H1 (cell line): ENCODE measurements around the gene TNS3. TPM values are rescaled to one million over a fixed set of nuclear protein-coding genes. Genes with fewer than 3 reads are reported as not detected.

Experiments
- CTCF ChIA-PET: fragments of 300-600 bp; sonication (Branson Sonifier 250); formaldehyde crosslinking; loops from one replicate; lab custom pipeline; 2021; ENCODE audit not compliant: partially characterized antibody; lab: Charles Lee
- POLR2A ChIA-PET: fragments of 300-600 bp; sonication (Branson Sonifier 250); formaldehyde crosslinking; loops from one replicate; lab custom pipeline; 2021; ENCODE audit warnings: inconsistent platforms; ENCODE audit not compliant: partially characterized antibody; lab: Charles Lee
- DNase-seq, 2 experiments: peaks; one replicate each; pipeline versions ENCODE4 v3.0.0 to v3.0.0-alpha.2; 2010 to 2022; ENCODE audit warnings: low spot score in 2 of 2, low read depth in 1 of 2, mixed read lengths in 1 of 2
- FAIRE-seq: peaks from 2 replicates; lab custom pipeline; 2011; peaks lifted over from hg19 to GRCh38; lab: Jason Lieb, UNC
- H2AFZ ChIP-seq: 2 replicates; pipeline ENCODE4 v1.8.1; 2012; ENCODE audit warnings: low read length, inconsistent platforms
- H2AK5ac ChIP-seq: 2 replicates; pipeline ENCODE4 v1.6.1; 2013; ENCODE audit warnings: low read depth, low read length
- H2BK120ac ChIP-seq: replicated peaks from 2 replicates; pipeline ENCODE3; 2013; ENCODE audit warnings: low read depth, low read length, inconsistent platforms
- H2BK12ac ChIP-seq: 2 replicates; pipeline ENCODE4 v1.6.1; 2013; ENCODE audit warnings: low read depth, low read length
- H2BK15ac ChIP-seq: 2 replicates; pipeline ENCODE4 v1.6.1; 2013; ENCODE audit warnings: low read length
- H2BK20ac ChIP-seq: 2 replicates; pipeline ENCODE4 v1.6.1; 2013; ENCODE audit warnings: low read length
- H2BK5ac ChIP-seq: 2 replicates; pipeline ENCODE4 v1.6.1; 2013; ENCODE audit warnings: low read depth, low read length
- H3K14ac ChIP-seq: 2 replicates; pipeline ENCODE4 v1.6.1; 2013; ENCODE audit warnings: inconsistent platforms; ENCODE audit not compliant: insufficient read length
- H3K18ac ChIP-seq: 2 replicates; pipeline ENCODE4 v1.6.1; 2013; ENCODE audit warnings: low read length; ENCODE audit errors: extremely low read depth
- H3K23ac ChIP-seq: 2 replicates; pipeline ENCODE4 v1.6.1; 2013; ENCODE audit warnings: inconsistent platforms; ENCODE audit not compliant: insufficient read length
- H3K23me2 ChIP-seq: 2 replicates; pipeline ENCODE4 v1.6.1; 2013; ENCODE audit warnings: low read depth, low read length
- H3K27ac ChIP-seq: 2 replicates; pipeline ENCODE4 v1.6.1; 2011; ENCODE audit warnings: low read depth, low read length, inconsistent platforms
- H3K27me3 ChIP-seq, 4 experiments: replicated peaks in 1 of 4; 1 replicate in 1 of 4; 2 replicates in 3 of 4; pipeline versions ENCODE4 v1.6.1 to v1.8.1; 2011 to 2013; ENCODE audit warnings: low read length in 3 of 4, mild to moderate bottlenecking in 3 of 4, inconsistent platforms in 2 of 4, mixed read lengths in 2 of 4, moderate library complexity in 1 of 4; ENCODE audit not compliant: control insufficient read depth in 3 of 4, insufficient read depth in 3 of 4; ENCODE audit errors: extremely low read depth in 1 of 4
- H3K36me3 ChIP-seq, 4 experiments: 2 replicates each; pipeline versions ENCODE4 v1.6.1 to v1.8.1; 2011 to 2013; ENCODE audit warnings: mild to moderate bottlenecking in 4 of 4, low read length in 3 of 4, moderate library complexity in 2 of 4, control low read depth in 1 of 4, inconsistent platforms in 1 of 4; ENCODE audit not compliant: insufficient read depth in 4 of 4, control insufficient read depth in 2 of 4
- H3K4ac ChIP-seq: replicated peaks from 2 replicates; pipeline ENCODE3; 2013; ENCODE audit warnings: low read length, low read depth, mixed read lengths, inconsistent platforms; ENCODE audit not compliant: insufficient read length
- H3K4me1 ChIP-seq, 4 experiments: replicated peaks in 1 of 4; 1 replicate in 1 of 4; 2 replicates in 3 of 4; pipeline versions ENCODE4 v1.6.1 to v1.8.1; 2011 to 2013; ENCODE audit warnings: low read length in 3 of 4, inconsistent platforms in 2 of 4, mixed read lengths in 1 of 4; ENCODE audit not compliant: insufficient read depth in 4 of 4, control insufficient read depth in 3 of 4
- H3K4me2 ChIP-seq, 2 experiments: 2 replicates each; pipeline versions ENCODE4 v1.6.1 to v1.8.1; 2011 to 2013; ENCODE audit warnings: low read depth in 2 of 2, low read length in 2 of 2, control low read depth in 1 of 2, inconsistent platforms in 1 of 2, mild to moderate bottlenecking in 1 of 2; ENCODE audit not compliant: insufficient read depth in 1 of 2
- H3K4me3 ChIP-seq, 4 experiments: fragments of 200-600, 300-600 bp in 1 of 4; sonication (generic), shearing (Covaris generic), sonication (Bioruptor Twin) in 1 of 4; 2 replicates each; pipeline versions ENCODE4 v1.5.1 to v1.8.1; 2011 to 2016; ENCODE audit warnings: low read length in 4 of 4, low read depth in 3 of 4, control low read depth in 2 of 4, inconsistent platforms in 2 of 4, mild to moderate bottlenecking in 2 of 4, mixed read lengths in 1 of 4, moderate library complexity in 1 of 4; ENCODE audit not compliant: insufficient read depth in 2 of 4; ENCODE audit errors: extremely low read depth in 1 of 4
- H3K56ac ChIP-seq: replicated peaks from 2 replicates; pipeline ENCODE3; 2013; ENCODE audit warnings: low read depth, mild to moderate bottlenecking, mixed read lengths, low read length, inconsistent platforms; ENCODE audit not compliant: insufficient read length
- H3K79me1 ChIP-seq: 2 replicates; pipeline ENCODE4 v1.6.1; 2013; ENCODE audit warnings: low read depth, low read length, control low read depth
- H3K79me2 ChIP-seq, 2 experiments: 2 replicates each; pipeline versions ENCODE4 v1.6.1 to v1.8.1; 2012 to 2013; ENCODE audit warnings: low read length in 2 of 2, mild to moderate bottlenecking in 2 of 2, inconsistent platforms in 1 of 2; ENCODE audit not compliant: insufficient read depth in 2 of 2, control insufficient read depth in 1 of 2
- H3K9ac ChIP-seq, 4 experiments: replicated peaks in 1 of 4; 1 replicate in 1 of 4; 2 replicates in 3 of 4; pipeline versions ENCODE4 v1.6.1 to v1.8.1; 2011 to 2013; ENCODE audit warnings: low read depth in 3 of 4, low read length in 3 of 4, control low read depth in 2 of 4, mild to moderate bottlenecking in 2 of 4, moderate library complexity in 2 of 4, inconsistent platforms in 1 of 4; ENCODE audit errors: extremely low read depth in 1 of 4
- H3K9me3 ChIP-seq, 2 experiments: 2 replicates each; pipeline versions ENCODE4 v1.6.1 to v1.8.1; 2012 to 2013; ENCODE audit warnings: mild to moderate bottlenecking in 2 of 2, moderate library complexity in 2 of 2, control low read depth in 1 of 2, inconsistent platforms in 1 of 2, low read depth in 1 of 2, low read length in 1 of 2, mixed read lengths in 1 of 2; ENCODE audit not compliant: insufficient read depth in 2 of 2
- H4K20me1 ChIP-seq, 2 experiments: replicated peaks in 1 of 2; 2 replicates each; pipeline versions ENCODE3 to v1.8.1; 2011 to 2013; ENCODE audit warnings: inconsistent platforms in 2 of 2, low read length in 2 of 2, mild to moderate bottlenecking in 1 of 2; ENCODE audit not compliant: insufficient read depth in 2 of 2, control insufficient read depth in 1 of 2
- H4K5ac ChIP-seq: 2 replicates; pipeline ENCODE4 v1.6.1; 2013; ENCODE audit warnings: low read length, low read depth, mixed read lengths, inconsistent platforms; ENCODE audit not compliant: insufficient read length
- H4K8ac ChIP-seq: 2 replicates; pipeline ENCODE4 v1.8.0; 2013; ENCODE audit warnings: mild to moderate bottlenecking, moderate library complexity, low read length, inconsistent platforms; ENCODE audit not compliant: insufficient read depth; ENCODE audit errors: extremely low read depth
- H4K91ac ChIP-seq: replicated peaks from 2 replicates; pipeline ENCODE3; 2013; ENCODE audit warnings: low read length, mixed read lengths, inconsistent platforms; ENCODE audit not compliant: insufficient read length
- RAD21 ChIP-seq, 2 experiments: IDR thresholded peaks in 1 of 2; conservative IDR thresholded peaks in 1 of 2; 2 replicates each; pipeline ENCODE4 v1.6.1; 2011; ENCODE audit warnings: low read depth in 2 of 2, low read length in 2 of 2, improper control_type of control experiment in 1 of 2, inconsistent platforms in 1 of 2, mild to moderate bottlenecking in 1 of 2, moderate library complexity in 1 of 2
- SIX5 ChIP-seq: IDR thresholded peaks from 2 replicates; pipeline ENCODE4 v1.6.1; 2011; ENCODE audit warnings: mild to moderate bottlenecking, low read depth, low read length
- WGBS, 2 experiments: shearing (Covaris generic) in 1 of 2; methylation state at CpG; one replicate each; pipeline versions ENCODE4 v1.1.6 to v1.1.7; 2013 to 2015; ENCODE audit warnings: low lambda C conversion rate in 2 of 2, mixed read lengths in 2 of 2, inconsistent platforms in 1 of 2, low coverage in 1 of 2, missing lambda C conversion rate in 1 of 2; ENCODE audit not compliant: insufficient replicate concordance in 2 of 2, insufficient coverage in 1 of 2, insufficient read length in 1 of 2; ENCODE audit errors: extremely low coverage in 1 of 2, missing lambda C conversion rate in 1 of 2; 5-methylcytosine and 5-hydroxymethylcytosine counted together
- polyA plus RNA-seq, 7 experiments: library from polyadenylated mRNA; depleted of rRNA in 3 of 7; stranded (reverse) in 5 of 7; unstranded in 2 of 7; fragments of >200 nt in 5 of 7; fragments of 200-250 nt in 2 of 7; gene quantifications; 1 replicate in 5 of 7; 2 replicates in 1 of 7; 4 replicates in 1 of 7; pipeline versions ENCODE4 v1.2.1 to v1.2.3, GENCODE V29; 2011 to 2013; ENCODE audit warnings: missing spikeins in 2 of 7, mixed read lengths in 2 of 7
- total RNA-seq: library from RNA; stranded (reverse); fragmentation: NEBNext Ultra II Directional; extraction: Animal tissue kit (Norgen Biotek cat#: 25700); gene quantifications from 2 replicates; pipeline ENCODE4 v1.2.1, GENCODE V29; 2021

Gene TNS3
- total and polyA plus RNA-seq, 2 of the 8 experiments (the other 6 are each of a cell fraction or from before 2014, with no cell fraction given): 11.9 to 24.2 TPM

DNA sequence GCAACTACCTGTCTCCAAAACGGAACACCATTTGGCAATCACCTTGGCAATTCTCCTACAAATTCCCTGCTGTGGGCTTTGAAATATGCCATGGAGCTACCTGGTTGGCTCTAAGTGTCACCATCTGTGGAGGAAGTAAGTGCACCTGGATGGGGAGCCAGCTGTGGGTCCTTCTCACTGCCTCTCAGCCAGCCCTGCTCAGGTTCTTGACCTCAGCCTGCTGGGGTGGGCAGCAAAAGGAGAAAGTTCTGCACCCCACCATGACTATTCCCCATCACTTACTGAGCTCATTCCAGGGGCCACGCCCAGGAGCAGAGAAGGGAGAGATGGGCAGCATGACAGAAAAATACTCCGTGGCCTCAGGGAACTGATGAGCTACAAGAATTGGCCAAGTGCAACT lies 158.7 kb downstream of the TNS3 start:
- ChIA-PET POLR2A (no interaction called here), CTCF (interaction anchor here (1.4 to 2.0 kb wide), 2 partner anchors 13 to 130 kb away, joined by 4 to 6 read pairs; no protein-coding TSS in a partner anchor)
- Histone ChIP-seq H4K8ac (no peak overlapping the region), H3K27ac (no peak overlapping the region), H3K14ac (no peak overlapping the region), H3K9me3 (no peaks in the 10 kb centered on the region), H2BK15ac (no peak overlapping the region), H2AK5ac (no peak overlapping the region), H3K79me2 (no peaks in the 10 kb centered on the region), H2BK20ac (no peak overlapping the region), H3K27me3 (no peaks in the 10 kb centered on the region), H2BK12ac (no peak overlapping the region), H3K18ac (no peak overlapping the region), H2BK5ac (no peak overlapping the region), H3K79me1 (no peaks in the 10 kb centered on the region; the same call in 1 of the 2 replicates), H4K20me1 (no peaks in the 10 kb centered on the region), H3K4me3 (no peak overlapping the region), H3K9ac (no peak overlapping the region), H3K23ac (no peak overlapping the region), H4K91ac (no peak overlapping the region), H3K4ac (no peak overlapping the region), H3K36me3 (peaks cover 0 to 5% (median 0%) of the 10 kb centered on the region in 4 experiments; a peak in 1 of 8 replicates), H4K5ac (no peak overlapping the region), H3K4me2 (no peak overlapping the region), H2AFZ (no peak overlapping the region), H3K56ac (no peak overlapping the region), H3K23me2 (no peaks in the 10 kb centered on the region), H3K4me1 (no peaks in the 10 kb centered on the region), H2BK120ac (no peak overlapping the region)
- DNase-seq: no peak
- no peak for FAIRE-seq
- TF ChIP-seq RAD21 (IDR thresholded peaks at IDR 0.05 in 1 of 2, conservative IDR thresholded peaks at IDR 0.05 in 1 of 2; ENCODE audit: low read depth in 2 of 2, low read length in 2 of 2) (no peak), SIX5 (no peak)
- WGBS, 2 experiments: 88% methylated on average over 3 of the region's 3 CpGs; no CpG with 5 or more reads in 1 of the 2 experiments
